ENCODE data around the gene VCL. TPM values are rescaled to one million over a fixed set of nuclear protein-coding genes. Genes with fewer than 3 reads are reported as not detected.
A peak's percentile ranks its signal among the peaks of the same experiment; 100 is the strongest.

The VCL gene
- total RNA-seq, 1 donor from 2014 or later: 74.6 TPM

DNA sequence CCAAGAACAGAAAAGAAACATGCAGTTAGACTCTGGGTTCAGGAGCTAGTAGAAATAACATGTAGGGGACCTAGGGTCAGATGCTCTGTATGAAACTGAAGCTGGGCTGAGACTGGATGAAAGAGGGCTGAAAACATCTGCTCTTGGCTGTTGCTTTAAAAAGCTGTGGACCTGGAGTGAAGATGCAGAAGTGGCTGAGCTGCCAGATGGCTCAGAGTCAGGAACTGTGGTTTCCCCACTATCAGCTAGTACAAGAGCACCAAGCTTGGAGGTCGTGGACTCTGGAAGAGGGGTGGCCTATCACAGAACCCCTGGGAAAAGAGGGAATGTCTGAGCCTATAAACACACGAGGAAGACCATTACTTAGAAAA, 159.0 kb downstream of the VCL start:
- peaks cover 25% of the 10 kb centered on the region for H3K4me1 Mint-ChIP-seq
- DNase-seq (ENCODE audit: low read depth, low spot score): no peak
- no peaks in the 10 kb centered on the region for H3K36me3 Mint-ChIP-seq (ENCODE audit: low read depth)
- TF ChIP-seq, protein P1, sequence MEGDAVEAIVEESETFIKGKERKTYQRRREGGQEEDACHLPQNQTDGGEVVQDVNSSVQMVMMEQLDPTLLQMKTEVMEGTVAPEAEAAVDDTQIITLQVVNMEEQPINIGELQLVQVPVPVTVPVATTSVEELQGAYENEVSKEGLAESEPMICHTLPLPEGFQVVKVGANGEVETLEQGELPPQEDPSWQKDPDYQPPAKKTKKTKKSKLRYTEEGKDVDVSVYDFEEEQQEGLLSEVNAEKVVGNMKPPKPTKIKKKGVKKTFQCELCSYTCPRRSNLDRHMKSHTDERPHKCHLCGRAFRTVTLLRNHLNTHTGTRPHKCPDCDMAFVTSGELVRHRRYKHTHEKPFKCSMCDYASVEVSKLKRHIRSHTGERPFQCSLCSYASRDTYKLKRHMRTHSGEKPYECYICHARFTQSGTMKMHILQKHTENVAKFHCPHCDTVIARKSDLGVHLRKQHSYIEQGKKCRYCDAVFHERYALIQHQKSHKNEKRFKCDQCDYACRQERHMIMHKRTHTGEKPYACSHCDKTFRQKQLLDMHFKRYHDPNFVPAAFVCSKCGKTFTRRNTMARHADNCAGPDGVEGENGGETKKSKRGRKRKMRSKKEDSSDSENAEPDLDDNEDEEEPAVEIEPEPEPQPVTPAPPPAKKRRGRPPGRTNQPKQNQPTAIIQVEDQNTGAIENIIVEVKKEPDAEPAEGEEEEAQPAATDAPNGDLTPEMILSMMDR (conservative IDR thresholded peaks at IDR 0.05): no peak
- no peak overlapping the region for H3K27ac Mint-ChIP-seq (ENCODE audit: unreplicated experiment)
- H3K27me3 Mint-ChIP-seq (ENCODE audit: low read depth): no peaks in the 10 kb centered on the region
- H3K9me3 Mint-ChIP-seq: no peaks in the 10 kb centered on the region
- peak overlapping the region; percentile 8 for H3K4me3 Mint-ChIP-seq

DNA sequence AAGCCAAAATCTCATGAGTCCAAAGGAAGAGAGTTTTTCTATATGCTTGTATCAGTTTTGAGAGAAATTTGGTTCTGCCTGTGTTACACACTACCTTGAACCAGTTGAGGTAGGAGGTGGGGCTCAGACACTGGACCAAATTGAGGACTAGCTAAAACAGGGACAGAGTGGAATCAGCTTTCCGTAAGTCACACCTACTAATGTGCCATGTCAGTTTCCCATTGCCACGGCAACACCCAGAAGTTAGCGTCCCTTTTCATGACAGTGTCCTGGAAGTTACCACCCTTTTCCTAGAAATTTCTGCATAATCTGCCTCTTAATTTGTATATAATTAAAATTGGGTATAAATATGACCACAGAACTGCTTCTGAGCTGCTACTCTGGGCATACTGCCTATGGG, 162.1 kb downstream of the VCL start:
- TF ChIP-seq, protein P1 (conservative IDR thresholded peaks at IDR 0.05): no peak
- no peaks in the 10 kb centered on the region for H3K27me3 Mint-ChIP-seq (ENCODE audit: low read depth)
- peaks cover 4% of the 10 kb centered on the region for H3K4me1 Mint-ChIP-seq
- H3K36me3 Mint-ChIP-seq (ENCODE audit: low read depth): no peaks in the 10 kb centered on the region
- no peak overlapping the region for H3K4me3 Mint-ChIP-seq
- DNase-seq (ENCODE audit: low read depth, low spot score): no peak
- H3K27ac Mint-ChIP-seq (ENCODE audit: unreplicated experiment): peak overlapping the region; percentile 67
- H3K9me3 Mint-ChIP-seq: no peaks in the 10 kb centered on the region

DNA sequence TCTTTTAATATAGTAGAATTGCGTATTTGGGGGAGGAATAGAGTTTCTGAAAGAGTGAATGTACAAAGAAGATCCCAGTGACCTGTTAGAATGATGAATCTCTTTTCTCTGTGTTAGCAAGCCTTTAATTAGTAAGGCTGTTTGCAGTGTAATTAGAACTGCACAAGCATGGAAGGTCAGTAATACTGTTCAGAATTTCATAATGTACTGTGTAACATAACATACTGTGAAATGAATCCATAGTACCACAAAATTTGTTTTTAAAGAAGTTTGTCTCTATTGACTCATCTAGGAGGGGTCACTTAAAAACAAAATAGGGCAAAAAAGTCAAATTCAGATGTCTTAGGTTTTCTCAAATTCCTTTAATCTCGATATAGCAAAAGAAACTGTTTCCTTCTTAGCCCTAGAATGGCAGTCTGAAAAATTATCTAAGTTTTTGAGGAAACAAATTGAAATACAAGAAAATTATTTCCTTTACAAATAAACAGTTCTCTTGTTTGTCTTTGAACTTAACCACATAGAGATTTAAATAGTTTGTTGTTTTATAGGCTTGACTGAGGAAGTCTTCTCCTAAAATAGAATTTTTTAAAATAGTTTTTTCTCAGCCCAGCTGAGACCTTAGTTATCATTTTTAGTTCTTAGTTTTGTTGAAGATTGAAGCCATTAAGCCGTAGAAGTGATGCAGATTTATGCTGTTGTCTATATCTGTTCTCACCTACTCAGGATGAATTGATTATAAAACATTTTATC, 165.6 kb downstream of the VCL start:
- Mint-ChIP-seq H3K27me3 (ENCODE audit: low read depth) (no peaks in the 10 kb centered on the region), H3K9me3 (no peaks in the 10 kb centered on the region), H3K4me1 (peaks cover 4% of the 10 kb centered on the region), H3K4me3 (no peak overlapping the region), H3K36me3 (ENCODE audit: low read depth) (no peaks in the 10 kb centered on the region), H3K27ac (ENCODE audit: unreplicated experiment) (no peak overlapping the region)
- TF ChIP-seq, protein P1 (conservative IDR thresholded peaks at IDR 0.05): no peak
- DNase-seq (ENCODE audit: low read depth, low spot score): no peak

DNA sequence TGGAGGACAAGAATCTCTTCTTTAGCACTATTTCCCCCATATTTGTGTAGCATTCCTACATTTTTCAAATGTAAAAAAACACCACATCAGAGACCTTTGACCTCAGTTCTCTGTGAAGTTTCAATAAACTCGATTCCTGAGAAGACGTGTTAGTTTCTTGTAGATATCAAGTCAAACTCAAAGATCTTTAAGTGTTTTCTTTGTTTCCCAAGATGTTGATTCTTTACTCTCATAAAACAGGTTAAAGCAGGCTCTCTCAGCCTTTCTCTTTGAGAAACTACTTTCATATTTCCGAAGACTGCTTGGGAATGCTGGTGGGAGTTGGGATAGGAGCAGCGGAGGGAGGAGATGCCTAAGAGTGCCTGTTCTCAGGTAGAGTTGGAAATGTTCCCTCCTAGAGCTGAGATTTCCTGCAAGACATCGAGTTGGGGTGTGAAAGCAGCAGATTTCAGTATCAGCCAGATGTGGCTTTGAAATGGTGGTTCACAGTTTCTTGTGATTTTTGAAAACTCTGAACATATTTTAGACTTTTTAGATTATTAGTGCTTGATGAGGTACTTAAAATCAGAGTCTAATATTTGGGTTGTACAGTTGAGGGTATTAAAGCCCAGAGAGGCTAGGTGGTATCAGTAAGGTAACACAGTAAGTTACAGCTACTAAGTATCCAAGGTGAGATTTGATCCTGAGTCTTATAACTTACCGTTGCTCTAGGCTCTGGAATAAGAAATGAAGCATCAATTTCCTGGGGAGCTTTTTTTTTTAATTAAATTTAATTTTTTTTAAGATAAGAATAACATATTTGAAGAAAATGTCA, 167.0 kb downstream of the VCL start:
- Mint-ChIP-seq H3K9me3 (no peaks in the 10 kb centered on the region), H3K4me1 (peaks cover 4% of the 10 kb centered on the region), H3K4me3 (no peak overlapping the region), H3K36me3 (ENCODE audit: low read depth) (no peaks in the 10 kb centered on the region), H3K27ac (ENCODE audit: unreplicated experiment) (no peak overlapping the region), H3K27me3 (ENCODE audit: low read depth) (no peaks in the 10 kb centered on the region)
- TF ChIP-seq, protein P1 (conservative IDR thresholded peaks at IDR 0.05): no peak
- no peak for DNase-seq (ENCODE audit: low read depth, low spot score)

DNA sequence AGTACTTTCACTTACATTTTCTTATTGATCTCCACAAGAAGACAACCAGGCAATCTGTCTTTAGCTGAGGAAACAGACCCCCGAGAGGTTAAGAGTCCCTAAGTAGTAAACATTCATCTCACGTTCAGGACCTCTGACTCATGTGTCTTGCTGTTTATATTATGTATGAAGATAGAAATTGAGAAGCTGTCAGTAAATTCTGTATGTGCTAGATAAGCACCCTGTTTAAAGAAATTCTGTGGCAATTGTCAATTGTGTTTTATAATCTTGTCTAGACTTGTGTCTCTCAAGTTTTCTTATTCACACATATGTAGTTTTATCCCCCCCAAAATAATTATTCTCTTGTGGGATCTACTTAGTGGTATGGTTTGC, 167.6 kb downstream of the VCL start:
- Mint-ChIP-seq H3K4me3 (no peak overlapping the region), H3K27ac (ENCODE audit: unreplicated experiment) (no peak overlapping the region), H3K9me3 (no peaks in the 10 kb centered on the region), H3K36me3 (ENCODE audit: low read depth) (no peaks in the 10 kb centered on the region), H3K4me1 (peaks cover 4% of the 10 kb centered on the region), H3K27me3 (ENCODE audit: low read depth) (no peaks in the 10 kb centered on the region)
- DNase-seq (ENCODE audit: low read depth, low spot score): no peak
- TF ChIP-seq, protein P1 (conservative IDR thresholded peaks at IDR 0.05): no peak

Measured in neural crest cell (in vitro differentiated cells).